ENCODE data around the gene CNTNAP2.
"Not testable (repeated sequence)": the region's sequence is repeated elsewhere in the genome, so short reads cannot be mapped to it uniquely, and the experiment has no call there.

The CNTNAP2 gene

GRCh38 chr7:147759327-147759943, 1642.8 kb downstream of the CNTNAP2 start:
- no peak for TF ChIP-seq POLR2A (IDR thresholded peaks at IDR 0.05; ENCODE audit: low read length)
- TF ChIP-seq GATA1 (IDR thresholded peaks at IDR 0.05; ENCODE audit: low read depth, low read length) = no peak
- DNase-seq = no peak

GRCh38 chr7:147765301-147765700, 1648.7 kb downstream of the CNTNAP2 start:
- DNase-seq = no peak

GRCh38 chr7:147771344-147771743, 1654.7 kb downstream of the CNTNAP2 start:
- TF ChIP-seq POLR2A (IDR thresholded peaks at IDR 0.05; ENCODE audit: low read length) (no peak), GATA1 (IDR thresholded peaks at IDR 0.05; ENCODE audit: low read depth, low read length) (no peak)
- no peak for DNase-seq

More at GRCh38 chr7:147765301-147765700, 1648.7 kb downstream of the CNTNAP2 start:
- no peak for TF ChIP-seq GATA1 (IDR thresholded peaks at IDR 0.05; ENCODE audit: low read depth, low read length)

GRCh38 chr7:147774461-147774860, 1657.9 kb downstream of the CNTNAP2 start:
- no peak for DNase-seq
- TF ChIP-seq GATA1 (IDR thresholded peaks at IDR 0.05; ENCODE audit: low read depth, low read length) (no peak), POLR2A (IDR thresholded peaks at IDR 0.05; ENCODE audit: low read length) (no peak)

GRCh38 chr7:147775516-147776284, 1659.1 kb downstream of the CNTNAP2 start:
- no peak for TF ChIP-seq POLR2A (IDR thresholded peaks at IDR 0.05; ENCODE audit: low read length)
- TF ChIP-seq GATA1 (IDR thresholded peaks at IDR 0.05; ENCODE audit: low read depth, low read length) = no peak
- no peak for DNase-seq

GRCh38 chr7:147777309-147777708, 1660.7 kb downstream of the CNTNAP2 start:
- TF ChIP-seq GATA1 (IDR thresholded peaks at IDR 0.05; ENCODE audit: low read depth, low read length) (no peak), POLR2A (IDR thresholded peaks at IDR 0.05; ENCODE audit: low read length) (no peak)
- DNase-seq = no peak

GRCh38 chr7:147779949-147780348, 1663.3 kb downstream of the CNTNAP2 start:
- TF ChIP-seq GATA1 (IDR thresholded peaks at IDR 0.05; ENCODE audit: low read depth, low read length) = no peak
- TF ChIP-seq POLR2A (IDR thresholded peaks at IDR 0.05; ENCODE audit: low read length) = no peak
- no peak for DNase-seq

GRCh38 chr7:147796581-147796980, 1680.0 kb downstream of the CNTNAP2 start:
- no peak for TF ChIP-seq GATA1 (IDR thresholded peaks at IDR 0.05; ENCODE audit: low read depth, low read length)
- TF ChIP-seq POLR2A (IDR thresholded peaks at IDR 0.05; ENCODE audit: low read length) = no peak
- no peak for DNase-seq

- TF ChIP-seq GATA1 (IDR thresholded peaks at IDR 0.05; ENCODE audit: low read depth, low read length) (no peak), POLR2A (IDR thresholded peaks at IDR 0.05; ENCODE audit: low read length) (no peak)
- DNase-seq = no peak
Measured at GRCh38 chr7:147798001-147798400, 1681.4 kb downstream of the CNTNAP2 start.

GRCh38 chr7:147801762-147802161, 1685.2 kb downstream of the CNTNAP2 start:
- DNase-seq = not testable (repeated sequence)

GRCh38 chr7:147803151-147803550, 1686.5 kb downstream of the CNTNAP2 start:
- no peak for DNase-seq
- TF ChIP-seq POLR2A (IDR thresholded peaks at IDR 0.05; ENCODE audit: low read length) (no peak), GATA1 (IDR thresholded peaks at IDR 0.05; ENCODE audit: low read depth, low read length) (no peak)

GRCh38 chr7:147803606-147804005, 1687.0 kb downstream of the CNTNAP2 start:
- no peak for DNase-seq
- no peak for TF ChIP-seq POLR2A (IDR thresholded peaks at IDR 0.05; ENCODE audit: low read length)
- no peak for TF ChIP-seq GATA1 (IDR thresholded peaks at IDR 0.05; ENCODE audit: low read depth, low read length)

- DNase-seq = no peak
- no peak for TF ChIP-seq GATA1 (IDR thresholded peaks at IDR 0.05; ENCODE audit: low read depth, low read length)
- no peak for TF ChIP-seq POLR2A (IDR thresholded peaks at IDR 0.05; ENCODE audit: low read length)
Measured at GRCh38 chr7:147804032-147804431, 1687.4 kb downstream of the CNTNAP2 start.

GRCh38 chr7:147805996-147806576, 1689.5 kb downstream of the CNTNAP2 start:
- no peak for DNase-seq
- TF ChIP-seq GATA1 (IDR thresholded peaks at IDR 0.05; ENCODE audit: low read depth, low read length) = no peak

- no peak for DNase-seq
- TF ChIP-seq GATA1 (IDR thresholded peaks at IDR 0.05; ENCODE audit: low read depth, low read length) (no peak), POLR2A (IDR thresholded peaks at IDR 0.05; ENCODE audit: low read length) (no peak)
Measured at GRCh38 chr7:147809786-147810185, 1693.2 kb downstream of the CNTNAP2 start.
